ENCODE results near the gene PCDH9. TPM values are rescaled to one million over a fixed set of nuclear protein-coding genes. Genes with fewer than 3 reads are reported as not detected.
"Not testable (repeated sequence)": the region's sequence is repeated elsewhere in the genome, so short reads cannot be mapped to it uniquely, and the experiment has no call there.

PCDH9 gene
- total RNA-seq, 1 experiment from 2014 or later, result 0.03 TPM

GRCh38 chr13:67106502-67107057, 123.6 kb downstream of the PCDH9 start:
- DNase-seq (ENCODE audit: low read depth), result no peak
- in situ Hi-C loops (cut with HindIII; ENCODE audit: low pct_unique_long_range_greater_than_20kb, low sequenced_read_pairs), result no loop called here

- in situ Hi-C loops (cut with HindIII; ENCODE audit: low pct_unique_long_range_greater_than_20kb, low sequenced_read_pairs), result no loop called here
- DNase-seq (ENCODE audit: low read depth), result no peak
These were observed 128.2 kb downstream of the PCDH9 start for GRCh38 chr13:67101730-67102467.

- in situ Hi-C loops (cut with HindIII; ENCODE audit: low pct_unique_long_range_greater_than_20kb, low sequenced_read_pairs), result no loop called here
- DNase-seq (ENCODE audit: low read depth), result no peak
These were observed 129.4 kb downstream of the PCDH9 start for GRCh38 chr13:67100730-67101129.

GRCh38 chr13:67099494-67099893, 130.6 kb downstream of the PCDH9 start:
- in situ Hi-C loops (cut with HindIII; ENCODE audit: low pct_unique_long_range_greater_than_20kb, low sequenced_read_pairs), result no loop called here
- DNase-seq (ENCODE audit: low read depth), result no peak

- no peak for DNase-seq (ENCODE audit: low read depth)
- in situ Hi-C loops (cut with HindIII; ENCODE audit: low pct_unique_long_range_greater_than_20kb, low sequenced_read_pairs), result no loop called here
These were observed 132.2 kb downstream of the PCDH9 start for GRCh38 chr13:67097892-67098452.

GRCh38 chr13:67096893-67097292, 133.2 kb downstream of the PCDH9 start:
- in situ Hi-C loops (cut with HindIII; ENCODE audit: low pct_unique_long_range_greater_than_20kb, low sequenced_read_pairs); DNase-seq (ENCODE audit: low read depth): not testable (repeated sequence)

GRCh38 chr13:67096418-67096817, 133.7 kb downstream of the PCDH9 start:
- in situ Hi-C loops (cut with HindIII; ENCODE audit: low pct_unique_long_range_greater_than_20kb, low sequenced_read_pairs), result no loop called here
- DNase-seq (ENCODE audit: low read depth), result no peak

GRCh38 chr13:67095621-67096020, 134.5 kb downstream of the PCDH9 start:
- in situ Hi-C loops (cut with HindIII; ENCODE audit: low pct_unique_long_range_greater_than_20kb, low sequenced_read_pairs), result no loop called here
- DNase-seq (ENCODE audit: low read depth), result no peak

GRCh38 chr13:67094952-67095351, 135.2 kb downstream of the PCDH9 start:
- in situ Hi-C loops (cut with HindIII; ENCODE audit: low pct_unique_long_range_greater_than_20kb, low sequenced_read_pairs), result no loop called here
- DNase-seq (ENCODE audit: low read depth), result no peak

GRCh38 chr13:67094078-67094477, 136.1 kb downstream of the PCDH9 start:
- in situ Hi-C loops (cut with HindIII; ENCODE audit: low pct_unique_long_range_greater_than_20kb, low sequenced_read_pairs), result no loop called here
- no peak for DNase-seq (ENCODE audit: low read depth)

GRCh38 chr13:67091603-67092002, 138.5 kb downstream of the PCDH9 start:
- no peak for DNase-seq (ENCODE audit: low read depth)
- in situ Hi-C loops (cut with HindIII; ENCODE audit: low pct_unique_long_range_greater_than_20kb, low sequenced_read_pairs), result no loop called here

- no peak for DNase-seq (ENCODE audit: low read depth)
- in situ Hi-C loops (cut with HindIII; ENCODE audit: low pct_unique_long_range_greater_than_20kb, low sequenced_read_pairs), result no loop called here
These were observed 139.3 kb downstream of the PCDH9 start for GRCh38 chr13:67090856-67091255.

GRCh38 chr13:67087527-67087926, 142.6 kb downstream of the PCDH9 start:
- in situ Hi-C loops (cut with HindIII; ENCODE audit: low pct_unique_long_range_greater_than_20kb, low sequenced_read_pairs), result no loop called here
- no peak for DNase-seq (ENCODE audit: low read depth)

- no peak for DNase-seq (ENCODE audit: low read depth)
- in situ Hi-C loops (cut with HindIII; ENCODE audit: low pct_unique_long_range_greater_than_20kb, low sequenced_read_pairs), result no loop called here
These were observed 143.9 kb downstream of the PCDH9 start for GRCh38 chr13:67086260-67086659.

- in situ Hi-C loops (cut with HindIII; ENCODE audit: low pct_unique_long_range_greater_than_20kb, low sequenced_read_pairs), result no loop called here
- DNase-seq (ENCODE audit: low read depth), result no peak
These were observed 146.1 kb downstream of the PCDH9 start for GRCh38 chr13:67084066-67084465.

- in situ Hi-C loops (cut with HindIII; ENCODE audit: low pct_unique_long_range_greater_than_20kb, low sequenced_read_pairs), result no loop called here
- no peak for DNase-seq (ENCODE audit: low read depth)
These were observed 146.6 kb downstream of the PCDH9 start for GRCh38 chr13:67083519-67083918.

- in situ Hi-C loops (cut with HindIII; ENCODE audit: low pct_unique_long_range_greater_than_20kb, low sequenced_read_pairs), result no loop called here
- no peak for DNase-seq (ENCODE audit: low read depth)
These were observed 149.8 kb downstream of the PCDH9 start for GRCh38 chr13:67080351-67080750.

GRCh38 chr13:67078062-67078461, 152.1 kb downstream of the PCDH9 start:
- no peak for DNase-seq (ENCODE audit: low read depth)
- in situ Hi-C loops (cut with HindIII; ENCODE audit: low pct_unique_long_range_greater_than_20kb, low sequenced_read_pairs), result no loop called here

- in situ Hi-C loops (cut with HindIII; ENCODE audit: low pct_unique_long_range_greater_than_20kb, low sequenced_read_pairs), result no loop called here
These were observed 153.0 kb downstream of the PCDH9 start for GRCh38 chr13:67077132-67077531.

GRCh38 chr13:67076378-67076777, 153.8 kb downstream of the PCDH9 start:
- no peak for DNase-seq (ENCODE audit: low read depth)
- in situ Hi-C loops (cut with HindIII; ENCODE audit: low pct_unique_long_range_greater_than_20kb, low sequenced_read_pairs), result no loop called here

More at GRCh38 chr13:67077132-67077531, 153.0 kb downstream of the PCDH9 start:
- no peak for DNase-seq (ENCODE audit: low read depth)
